Peyer's patch (tissue), 4 donors: ENCODE results near the gene ZFHX3.

Source experiments
- CTCF ChIP-seq, 6 experiments: fragments of 450-650 bp in 4 of 6; fragments of 200-600 bp in 2 of 6; sonication (generic) in 1 of 6; IDR thresholded peaks; one replicate each; pipeline ENCODE4 v1.5.1; 2017 to 2019; ENCODE audit warnings: antibody characterized with exemption in 6 of 6, mild to moderate bottlenecking in 3 of 6, moderate library complexity in 1 of 6
- POLR2A ChIP-seq, 2 donors: fragments of 450-650 bp; IDR thresholded peaks; one replicate each; pipeline ENCODE4 v1.5.1; 2017; ENCODE audit warnings: antibody characterized with exemption in 2 of 2, mild to moderate bottlenecking in 2 of 2, moderate library complexity in 2 of 2

- no peak for TF ChIP-seq CTCF (IDR thresholded peaks at IDR 0.05)
- no peak for TF ChIP-seq POLR2A (IDR thresholded peaks at IDR 0.05)
Observed at GRCh38 chr16:73092236-73092781, 44.4 kb upstream of the ZFHX3 start.
